HEK293 (cell line): ENCODE data around the gene ERMARD.
A peak's percentile ranks its signal among the peaks of the same experiment; 100 is the strongest.

Source experiments
- MZF1 ChIP-seq: fragments of 450-650 bp; formaldehyde crosslinking; IDR thresholded peaks from 2 replicates; pipeline ENCODE4 v1.5.1; 2017; ENCODE audit warnings: missing biosample characterization, missing genetic modification characterization, borderline replicate concordance
- TCF7L2 ChIP-seq: IDR thresholded peaks from 2 replicates; pipeline ENCODE4 v1.6.1; 2011; ENCODE audit warnings: low read depth, mild to moderate bottlenecking, inconsistent platforms, low read length, moderate library complexity, borderline replicate concordance
- ZNF138 ChIP-seq: fragments of 450-650 bp; formaldehyde crosslinking; IDR thresholded peaks from 2 replicates; pipeline ENCODE4 v1.5.1; 2016; ENCODE audit warnings: missing biosample characterization, missing genetic modification characterization, borderline replicate concordance
- TF ChIP-seq, protein P1 (sequence below): fragments of 450-650 bp; formaldehyde crosslinking; IDR thresholded peaks from 2 replicates; pipeline ENCODE4 v1.5.1; 2016; ENCODE audit warnings: missing biosample characterization, missing genetic modification characterization
- TF ChIP-seq, protein P2 (sequence below): fragments of 450-650 bp; formaldehyde crosslinking; IDR thresholded peaks from 2 replicates; pipeline ENCODE4 v1.5.1; 2016; ENCODE audit warnings: missing biosample characterization, missing genetic modification characterization
- TF ChIP-seq, protein P3 (sequence below): fragments of 450-650 bp; formaldehyde crosslinking; IDR thresholded peaks from 2 replicates; pipeline ENCODE4 v1.5.1; 2016; ENCODE audit warnings: missing biosample characterization, missing genetic modification characterization
- TF ChIP-seq, protein P4 (sequence below): fragments of 450-650 bp; formaldehyde crosslinking; IDR thresholded peaks from 2 replicates; pipeline ENCODE4 v1.5.1; 2016; ENCODE audit warnings: missing biosample characterization, missing genetic modification characterization

DNA sequence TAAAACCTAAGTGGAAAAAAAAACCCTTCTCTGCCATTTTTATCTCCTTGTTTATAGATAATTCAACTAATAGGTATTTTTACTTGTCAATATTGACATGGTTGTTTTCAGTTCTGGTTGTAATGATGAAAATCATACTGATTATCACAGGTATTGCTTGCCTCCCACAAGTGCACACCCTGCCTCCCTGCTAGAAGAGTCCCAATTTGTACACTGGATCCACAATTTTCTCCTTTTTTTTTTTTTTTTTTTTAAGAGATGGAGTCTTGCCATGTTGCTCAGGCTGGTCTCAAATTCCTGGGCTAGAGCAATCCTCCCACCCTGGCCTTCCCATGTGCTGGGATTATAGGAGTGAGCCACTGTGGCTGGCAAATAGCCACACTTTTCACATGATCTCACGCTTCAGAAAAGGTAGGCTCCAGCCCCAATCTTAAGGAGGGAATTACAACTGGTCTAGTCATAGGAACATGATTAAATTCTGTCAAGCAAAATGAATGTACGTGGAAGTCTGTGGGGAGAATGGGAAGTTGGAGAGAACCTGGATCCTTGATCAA, 12.4 kb upstream of the ERMARD start:
- TF ChIP-seq, protein P1, sequence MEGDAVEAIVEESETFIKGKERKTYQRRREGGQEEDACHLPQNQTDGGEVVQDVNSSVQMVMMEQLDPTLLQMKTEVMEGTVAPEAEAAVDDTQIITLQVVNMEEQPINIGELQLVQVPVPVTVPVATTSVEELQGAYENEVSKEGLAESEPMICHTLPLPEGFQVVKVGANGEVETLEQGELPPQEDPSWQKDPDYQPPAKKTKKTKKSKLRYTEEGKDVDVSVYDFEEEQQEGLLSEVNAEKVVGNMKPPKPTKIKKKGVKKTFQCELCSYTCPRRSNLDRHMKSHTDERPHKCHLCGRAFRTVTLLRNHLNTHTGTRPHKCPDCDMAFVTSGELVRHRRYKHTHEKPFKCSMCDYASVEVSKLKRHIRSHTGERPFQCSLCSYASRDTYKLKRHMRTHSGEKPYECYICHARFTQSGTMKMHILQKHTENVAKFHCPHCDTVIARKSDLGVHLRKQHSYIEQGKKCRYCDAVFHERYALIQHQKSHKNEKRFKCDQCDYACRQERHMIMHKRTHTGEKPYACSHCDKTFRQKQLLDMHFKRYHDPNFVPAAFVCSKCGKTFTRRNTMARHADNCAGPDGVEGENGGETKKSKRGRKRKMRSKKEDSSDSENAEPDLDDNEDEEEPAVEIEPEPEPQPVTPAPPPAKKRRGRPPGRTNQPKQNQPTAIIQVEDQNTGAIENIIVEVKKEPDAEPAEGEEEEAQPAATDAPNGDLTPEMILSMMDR (tag by site-specific recombination), result no peak
- TF ChIP-seq TCF7L2 (no peak), ZNF138 (tag by site-specific recombination) (no peak), MZF1 (tag by site-specific recombination) (no peak)
- TF ChIP-seq, protein P2, sequence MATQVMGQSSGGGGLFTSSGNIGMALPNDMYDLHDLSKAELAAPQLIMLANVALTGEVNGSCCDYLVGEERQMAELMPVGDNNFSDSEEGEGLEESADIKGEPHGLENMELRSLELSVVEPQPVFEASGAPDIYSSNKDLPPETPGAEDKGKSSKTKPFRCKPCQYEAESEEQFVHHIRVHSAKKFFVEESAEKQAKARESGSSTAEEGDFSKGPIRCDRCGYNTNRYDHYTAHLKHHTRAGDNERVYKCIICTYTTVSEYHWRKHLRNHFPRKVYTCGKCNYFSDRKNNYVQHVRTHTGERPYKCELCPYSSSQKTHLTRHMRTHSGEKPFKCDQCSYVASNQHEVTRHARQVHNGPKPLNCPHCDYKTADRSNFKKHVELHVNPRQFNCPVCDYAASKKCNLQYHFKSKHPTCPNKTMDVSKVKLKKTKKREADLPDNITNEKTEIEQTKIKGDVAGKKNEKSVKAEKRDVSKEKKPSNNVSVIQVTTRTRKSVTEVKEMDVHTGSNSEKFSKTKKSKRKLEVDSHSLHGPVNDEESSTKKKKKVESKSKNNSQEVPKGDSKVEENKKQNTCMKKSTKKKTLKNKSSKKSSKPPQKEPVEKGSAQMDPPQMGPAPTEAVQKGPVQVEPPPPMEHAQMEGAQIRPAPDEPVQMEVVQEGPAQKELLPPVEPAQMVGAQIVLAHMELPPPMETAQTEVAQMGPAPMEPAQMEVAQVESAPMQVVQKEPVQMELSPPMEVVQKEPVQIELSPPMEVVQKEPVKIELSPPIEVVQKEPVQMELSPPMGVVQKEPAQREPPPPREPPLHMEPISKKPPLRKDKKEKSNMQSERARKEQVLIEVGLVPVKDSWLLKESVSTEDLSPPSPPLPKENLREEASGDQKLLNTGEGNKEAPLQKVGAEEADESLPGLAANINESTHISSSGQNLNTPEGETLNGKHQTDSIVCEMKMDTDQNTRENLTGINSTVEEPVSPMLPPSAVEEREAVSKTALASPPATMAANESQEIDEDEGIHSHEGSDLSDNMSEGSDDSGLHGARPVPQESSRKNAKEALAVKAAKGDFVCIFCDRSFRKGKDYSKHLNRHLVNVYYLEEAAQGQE (tag by site-specific recombination), result no peak
- TF ChIP-seq, protein P3, sequence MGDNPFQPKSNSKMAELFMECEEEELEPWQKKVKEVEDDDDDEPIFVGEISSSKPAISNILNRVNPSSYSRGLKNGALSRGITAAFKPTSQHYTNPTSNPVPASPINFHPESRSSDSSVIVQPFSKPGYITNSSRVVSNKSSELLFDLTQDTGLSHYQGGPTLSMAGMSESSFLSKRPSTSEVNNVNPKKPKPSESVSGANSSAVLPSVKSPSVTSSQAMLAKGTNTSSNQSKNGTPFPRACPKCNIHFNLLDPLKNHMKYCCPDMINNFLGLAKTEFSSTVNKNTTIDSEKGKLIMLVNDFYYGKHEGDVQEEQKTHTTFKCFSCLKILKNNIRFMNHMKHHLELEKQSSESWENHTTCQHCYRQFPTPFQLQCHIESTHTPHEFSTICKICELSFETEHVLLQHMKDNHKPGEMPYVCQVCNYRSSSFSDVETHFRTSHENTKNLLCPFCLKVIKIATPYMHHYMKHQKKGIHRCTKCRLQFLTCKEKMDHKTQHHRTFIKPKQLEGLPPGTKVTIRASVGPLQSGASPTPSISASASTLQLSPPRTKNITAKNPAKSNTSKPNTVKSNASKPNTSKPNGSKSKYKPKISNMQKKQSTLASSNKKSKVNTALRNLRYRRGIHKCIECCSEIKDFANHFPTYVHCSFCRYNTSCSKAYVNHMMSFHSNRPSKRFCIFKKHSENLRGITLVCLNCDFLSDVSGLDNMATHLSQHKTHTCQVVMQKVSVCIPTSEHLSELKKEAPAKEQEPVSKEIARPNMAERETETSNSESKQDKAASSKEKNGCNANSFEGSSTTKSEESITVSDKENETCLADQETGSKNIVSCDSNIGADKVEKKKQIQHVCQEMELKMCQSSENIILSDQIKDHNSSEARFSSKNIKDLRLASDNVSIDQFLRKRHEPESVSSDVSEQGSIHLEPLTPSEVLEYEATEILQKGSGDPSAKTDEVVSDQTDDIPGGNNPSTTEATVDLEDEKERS, result no peak
- TF ChIP-seq, protein P4, sequence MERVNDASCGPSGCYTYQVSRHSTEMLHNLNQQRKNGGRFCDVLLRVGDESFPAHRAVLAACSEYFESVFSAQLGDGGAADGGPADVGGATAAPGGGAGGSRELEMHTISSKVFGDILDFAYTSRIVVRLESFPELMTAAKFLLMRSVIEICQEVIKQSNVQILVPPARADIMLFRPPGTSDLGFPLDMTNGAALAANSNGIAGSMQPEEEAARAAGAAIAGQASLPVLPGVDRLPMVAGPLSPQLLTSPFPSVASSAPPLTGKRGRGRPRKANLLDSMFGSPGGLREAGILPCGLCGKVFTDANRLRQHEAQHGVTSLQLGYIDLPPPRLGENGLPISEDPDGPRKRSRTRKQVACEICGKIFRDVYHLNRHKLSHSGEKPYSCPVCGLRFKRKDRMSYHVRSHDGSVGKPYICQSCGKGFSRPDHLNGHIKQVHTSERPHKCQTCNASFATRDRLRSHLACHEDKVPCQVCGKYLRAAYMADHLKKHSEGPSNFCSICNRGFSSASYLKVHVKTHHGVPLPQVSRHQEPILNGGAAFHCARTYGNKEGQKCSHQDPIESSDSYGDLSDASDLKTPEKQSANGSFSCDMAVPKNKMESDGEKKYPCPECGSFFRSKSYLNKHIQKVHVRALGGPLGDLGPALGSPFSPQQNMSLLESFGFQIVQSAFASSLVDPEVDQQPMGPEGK, result 0 out of 2 replicates have a peak, but pooled peaks have one; percentile 15
